NB4 (cell line): Measurements from ENCODE around the gene TERT.
A peak's percentile ranks its signal among the peaks of the same experiment; 100 is the strongest.

Experiments
- DNase-seq: peaks from one replicate; pipeline ENCODE4 v3.0.0; 2010; ENCODE audit warnings: low read depth
- H3K4me3 ChIP-seq: one replicate; pipeline ENCODE4 v1.5.1; 2011; ENCODE audit warnings: mild to moderate bottlenecking, low read depth, low read length, moderate library complexity
- CTCF ChIP-seq: IDR thresholded peaks from one replicate; pipeline ENCODE4 v1.5.1; 2012; ENCODE audit warnings: low read depth, low read length
- MAX ChIP-seq: IDR thresholded peaks from 2 replicates; pipeline ENCODE4 v1.6.1; 2011; ENCODE audit warnings: low read depth, low read length
- MYC ChIP-seq: IDR thresholded peaks from 2 replicates; pipeline ENCODE4 v1.6.1; 2011; ENCODE audit warnings: low read depth, low read length
- POLR2A ChIP-seq: IDR thresholded peaks from 2 replicates; pipeline ENCODE4 v1.6.1; 2011; ENCODE audit warnings: mild to moderate bottlenecking; ENCODE audit not compliant: insufficient read length; ENCODE audit errors: extremely low read depth

TERT gene

GRCh38 chr5:1322036-1322900 lies 27.4 kb upstream of the TERT start:
- no peak for TF ChIP-seq POLR2A
- no peak for TF ChIP-seq MYC
- TF ChIP-seq CTCF = no peak
- no peak for TF ChIP-seq MAX
- H3K4me3 ChIP-seq = no peak overlapping the region
- DNase-seq = no peak

- DNase-seq = no peak
- TF ChIP-seq POLR2A = no peak
- no peak for TF ChIP-seq CTCF
- TF ChIP-seq MYC = no peak
- TF ChIP-seq MAX = no peak
- no peak overlapping the region for H3K4me3 ChIP-seq
Measured at GRCh38 chr5:1321576-1321975, 26.7 kb upstream of the TERT start.

- H3K4me3 ChIP-seq = no peak overlapping the region
- no peak for TF ChIP-seq CTCF
- TF ChIP-seq MAX = no peak
- TF ChIP-seq MYC = no peak
- no peak for TF ChIP-seq POLR2A
- no peak for DNase-seq
Measured at GRCh38 chr5:1320436-1321344, 25.8 kb upstream of the TERT start.

- TF ChIP-seq MAX (no peak), CTCF (no peak), MYC (no peak; the same call in 1 of the 2 replicates), POLR2A (no peak)
- DNase-seq = no peak
- no peak overlapping the region for H3K4me3 ChIP-seq
Measured at GRCh38 chr5:1319436-1320256, 24.8 kb upstream of the TERT start.

- H3K4me3 ChIP-seq = no peak overlapping the region
Measured at GRCh38 chr5:1318659-1319251, 23.9 kb upstream of the TERT start.

More at GRCh38 chr5:1318659-1319251, 23.9 kb upstream of the TERT start:
- no peak for TF ChIP-seq CTCF
- TF ChIP-seq MAX = 0 out of 2 replicates have a peak, but pooled peaks have one; percentile 14
- peak; percentile 49 for DNase-seq
